ENCODE measurements around the gene GRIK3.

DNA sequence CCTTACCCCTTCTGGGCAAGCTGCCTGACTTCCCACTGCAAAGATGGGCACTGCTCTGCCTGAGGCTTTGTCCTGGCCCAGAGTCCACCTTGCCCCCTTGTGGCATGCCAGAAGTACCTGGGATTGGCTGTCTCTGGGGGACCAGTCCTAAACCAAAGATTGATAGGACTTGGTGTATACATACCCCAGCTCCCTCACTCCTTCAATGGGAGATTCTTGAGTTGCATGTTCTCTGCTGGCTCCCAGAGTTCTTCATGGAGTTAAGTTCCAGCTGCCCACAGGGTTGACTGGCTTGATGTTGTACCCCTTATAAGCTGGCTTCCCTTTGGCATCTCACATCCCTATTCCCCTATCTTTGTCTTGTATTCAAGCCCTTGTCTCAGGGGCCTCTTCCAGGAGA lies 244.8 kb downstream of the GRIK3 start:
- TF ChIP-seq, protein P1, sequence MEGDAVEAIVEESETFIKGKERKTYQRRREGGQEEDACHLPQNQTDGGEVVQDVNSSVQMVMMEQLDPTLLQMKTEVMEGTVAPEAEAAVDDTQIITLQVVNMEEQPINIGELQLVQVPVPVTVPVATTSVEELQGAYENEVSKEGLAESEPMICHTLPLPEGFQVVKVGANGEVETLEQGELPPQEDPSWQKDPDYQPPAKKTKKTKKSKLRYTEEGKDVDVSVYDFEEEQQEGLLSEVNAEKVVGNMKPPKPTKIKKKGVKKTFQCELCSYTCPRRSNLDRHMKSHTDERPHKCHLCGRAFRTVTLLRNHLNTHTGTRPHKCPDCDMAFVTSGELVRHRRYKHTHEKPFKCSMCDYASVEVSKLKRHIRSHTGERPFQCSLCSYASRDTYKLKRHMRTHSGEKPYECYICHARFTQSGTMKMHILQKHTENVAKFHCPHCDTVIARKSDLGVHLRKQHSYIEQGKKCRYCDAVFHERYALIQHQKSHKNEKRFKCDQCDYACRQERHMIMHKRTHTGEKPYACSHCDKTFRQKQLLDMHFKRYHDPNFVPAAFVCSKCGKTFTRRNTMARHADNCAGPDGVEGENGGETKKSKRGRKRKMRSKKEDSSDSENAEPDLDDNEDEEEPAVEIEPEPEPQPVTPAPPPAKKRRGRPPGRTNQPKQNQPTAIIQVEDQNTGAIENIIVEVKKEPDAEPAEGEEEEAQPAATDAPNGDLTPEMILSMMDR (optimal IDR thresholded peaks at IDR 0.05 in 1 of 3, IDR thresholded peaks at IDR 0.05 in 1 of 3, conservative IDR thresholded peaks at IDR 0.05 in 1 of 3; ENCODE audit: extremely low read depth in 1 of 3, insufficient read depth in 2 of 3, low read length in 3 of 3), result no peak
- no peak for TF ChIP-seq EZH2 (IDR thresholded peaks at IDR 0.05; ENCODE audit: low read length)
